NT2/D1 (cell line): ENCODE results near the gene DDX5.
A peak's percentile ranks its signal among the peaks of the same experiment; 100 is the strongest.
"Not testable (repeated sequence)": the region's sequence is repeated elsewhere in the genome, so short reads cannot be mapped to it uniquely, and the experiment has no call there.

Experiments used
- DNase-seq: peaks from one replicate; pipeline ENCODE4 v3.0.0-alpha.2; 2011; ENCODE audit warnings: low read depth, low spot score
- H3K27me3 ChIP-seq: 2 replicates; pipeline ENCODE4 v1.6.0; 2011; ENCODE audit warnings: mild to moderate bottlenecking; ENCODE audit not compliant: insufficient read length, insufficient read depth
- H3K36me3 ChIP-seq: 2 replicates; pipeline ENCODE4 v1.6.1; 2011; ENCODE audit warnings: mild to moderate bottlenecking, low read length, mixed read lengths; ENCODE audit not compliant: insufficient read depth, insufficient read length
- H3K4me1 ChIP-seq: 2 replicates; pipeline ENCODE4 v1.5.1; 2011; ENCODE audit not compliant: insufficient read depth, insufficient read length
- H3K4me3 ChIP-seq: 2 replicates; pipeline ENCODE4 v1.5.1; 2011; ENCODE audit warnings: low read depth; ENCODE audit not compliant: insufficient read length
- H3K9ac ChIP-seq: 2 replicates; pipeline ENCODE4 v1.6.0; 2011; ENCODE audit warnings: low read depth; ENCODE audit not compliant: insufficient read length
- H3K9me3 ChIP-seq: 2 replicates; pipeline ENCODE4 v1.5.1; 2011; ENCODE audit warnings: mild to moderate bottlenecking, low read length; ENCODE audit not compliant: insufficient read depth
- SUZ12 ChIP-seq: IDR thresholded peaks from 2 replicates; pipeline ENCODE4 v1.6.1; 2011; ENCODE audit not compliant: insufficient read length, insufficient read depth; ENCODE audit errors: extremely low read depth
- YY1 ChIP-seq: IDR thresholded peaks from 2 replicates; pipeline ENCODE4 v1.6.1; 2011; ENCODE audit not compliant: insufficient read length, insufficient read depth
- ZNF274 ChIP-seq: IDR thresholded peaks from 2 replicates; pipeline ENCODE4 v1.6.1; 2011; ENCODE audit warnings: mild to moderate bottlenecking, low read depth, low read length

The DDX5 gene

DNA sequence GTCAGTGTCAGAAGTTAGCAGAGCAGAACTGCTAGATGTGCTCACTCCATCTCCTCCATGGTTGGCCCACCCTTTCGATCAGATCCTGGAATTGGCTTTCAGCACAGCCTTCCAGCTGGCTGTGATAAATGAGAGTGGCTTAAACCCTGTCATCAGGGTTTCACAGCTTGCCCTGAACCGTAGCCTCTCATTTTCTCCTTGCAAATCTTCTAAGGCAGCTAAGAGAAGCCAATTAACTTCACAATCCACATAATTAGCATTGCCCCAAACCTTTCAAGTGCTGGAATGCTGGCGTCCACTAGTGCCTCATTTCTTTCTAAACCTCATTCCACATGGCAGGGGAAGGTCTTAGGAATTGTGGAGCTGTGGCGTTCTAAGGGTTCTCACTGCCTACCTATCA is 35.5 kb downstream of the DDX5 start:
- H3K4me3 ChIP-seq, result no peak overlapping the region
- peaks cover 15% of the 10 kb centered on the region for H3K4me1 ChIP-seq
- no peaks in the 10 kb centered on the region for H3K9me3 ChIP-seq
- no peaks in the 10 kb centered on the region for H3K36me3 ChIP-seq
- DNase-seq, result peak; percentile 33
- no peaks in the 10 kb centered on the region for H3K27me3 ChIP-seq
- TF ChIP-seq YY1 (no peak), ZNF274 (no peak), SUZ12 (no peak)
- H3K9ac ChIP-seq, result no peak overlapping the region

GRCh38 chr17:64466834-64467233 is 39.3 kb downstream of the DDX5 start:
- not testable (repeated sequence) for H3K9ac ChIP-seq, DNase-seq, H3K9me3 ChIP-seq, H3K36me3 ChIP-seq, H3K4me3 ChIP-seq, H3K27me3 ChIP-seq
- H3K4me1 ChIP-seq, result peaks cover 15% of the 10 kb centered on the region

- no peaks in the 10 kb centered on the region for H3K27me3 ChIP-seq
- no peaks in the 10 kb centered on the region for H3K9me3 ChIP-seq
- DNase-seq, result no peak
- TF ChIP-seq SUZ12 (no peak), ZNF274 (no peak), YY1 (no peak)
- H3K4me1 ChIP-seq, result peaks cover 12% of the 10 kb centered on the region
- H3K36me3 ChIP-seq, result no peaks in the 10 kb centered on the region
- no peak overlapping the region for H3K4me3 ChIP-seq
- no peak overlapping the region for H3K9ac ChIP-seq
Observed at GRCh38 chr17:64466019-64466735, 39.9 kb downstream of the DDX5 start.

DNA sequence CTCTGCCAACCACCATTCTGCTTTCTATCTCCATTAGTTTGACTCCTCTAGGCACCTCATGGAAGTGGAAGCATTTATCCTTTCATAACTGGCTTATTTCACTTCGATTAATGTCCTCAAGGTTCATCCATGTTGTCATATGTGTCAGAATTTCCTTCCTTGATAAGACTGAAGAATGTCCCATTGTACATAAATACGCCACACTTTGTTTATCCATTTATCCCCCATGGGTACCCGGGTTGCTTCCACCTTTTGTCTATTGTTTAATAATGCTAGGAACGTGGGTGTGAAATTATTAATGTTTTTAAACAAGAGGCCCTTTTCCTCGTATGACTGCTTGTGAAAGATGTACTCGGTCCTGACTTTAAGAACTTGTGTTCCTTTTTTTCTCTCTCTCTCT is 44.3 kb downstream of the DDX5 start:
- no peak for DNase-seq
- TF ChIP-seq ZNF274 (no peak), YY1 (no peak), SUZ12 (no peak)
- Histone ChIP-seq H3K27me3 (no peaks in the 10 kb centered on the region), H3K4me3 (no peak overlapping the region), H3K36me3 (no peaks in the 10 kb centered on the region), H3K4me1 (peaks cover 2% of the 10 kb centered on the region), H3K9ac (no peak overlapping the region), H3K9me3 (no peaks in the 10 kb centered on the region)

DNA sequence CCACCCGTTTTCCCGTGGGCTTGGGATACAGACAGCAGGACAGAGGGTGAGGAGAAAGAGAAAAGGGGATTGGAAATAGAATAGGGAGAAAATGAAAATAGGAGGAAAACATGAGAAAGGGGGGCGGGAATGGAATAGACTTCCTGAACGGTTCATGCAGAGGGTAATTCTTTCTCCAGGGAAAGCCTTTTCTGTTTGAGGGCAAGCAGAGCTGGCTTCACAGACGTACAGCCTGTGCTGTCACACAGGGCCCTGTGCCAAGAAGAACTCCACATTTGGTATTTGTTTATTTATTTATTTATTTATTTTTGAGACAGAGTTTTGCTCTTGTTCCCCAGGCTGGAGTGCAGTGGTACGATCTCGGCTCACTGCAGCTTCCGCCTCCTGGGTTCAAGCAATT is 45.1 kb downstream of the DDX5 start:
- Histone ChIP-seq H3K9ac (no peak overlapping the region), H3K27me3 (no peaks in the 10 kb centered on the region), H3K4me3 (no peak overlapping the region), H3K9me3 (no peaks in the 10 kb centered on the region), H3K4me1 (no peaks in the 10 kb centered on the region), H3K36me3 (no peaks in the 10 kb centered on the region)
- no peak for DNase-seq
- TF ChIP-seq YY1 (no peak), SUZ12 (no peak), ZNF274 (no peak)

DNA sequence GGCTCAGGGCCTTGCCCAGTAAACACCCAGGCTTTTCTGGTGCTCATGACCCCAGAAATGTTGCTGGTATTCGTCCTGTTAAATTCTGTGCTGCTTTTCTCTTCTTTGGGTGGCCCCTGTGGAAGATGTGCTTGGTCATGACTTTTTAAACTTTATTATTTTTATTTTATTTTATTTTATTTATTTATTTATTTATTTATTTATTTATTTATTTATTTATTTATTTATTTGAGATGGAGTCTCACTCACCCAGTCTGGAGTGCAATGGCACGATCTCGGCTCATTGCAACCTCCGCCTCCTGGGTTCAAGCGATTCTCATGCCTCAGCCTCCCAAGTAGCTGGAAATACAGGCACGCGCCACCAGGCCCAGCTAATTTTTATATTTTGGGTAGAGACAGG is 46.3 kb downstream of the DDX5 start:
- H3K36me3 ChIP-seq, H3K9ac ChIP-seq, H3K27me3 ChIP-seq, DNase-seq, H3K4me3 ChIP-seq, H3K4me1 ChIP-seq, H3K9me3 ChIP-seq: not testable (repeated sequence)

- H3K4me1 ChIP-seq, result no peaks in the 10 kb centered on the region
- TF ChIP-seq SUZ12 (no peak), ZNF274 (no peak), YY1 (no peak)
- H3K9me3 ChIP-seq, result no peaks in the 10 kb centered on the region
- no peak for DNase-seq
- H3K9ac ChIP-seq, result no peak overlapping the region
- no peaks in the 10 kb centered on the region for H3K36me3 ChIP-seq
- H3K4me3 ChIP-seq, result no peak overlapping the region
- no peaks in the 10 kb centered on the region for H3K27me3 ChIP-seq
Observed at GRCh38 chr17:64459284-64459747, 46.8 kb downstream of the DDX5 start.

GRCh38 chr17:64458756-64459155 is 47.3 kb downstream of the DDX5 start:
- Histone ChIP-seq H3K9me3 (no peaks in the 10 kb centered on the region), H3K4me1 (no peaks in the 10 kb centered on the region), H3K27me3 (no peaks in the 10 kb centered on the region), H3K4me3 (no peak overlapping the region), H3K36me3 (no peaks in the 10 kb centered on the region), H3K9ac (no peak overlapping the region)
- DNase-seq, result no peak
- TF ChIP-seq YY1 (no peak), ZNF274 (no peak), SUZ12 (no peak)
